Hepatic stellate cell (primary cell): ENCODE data around the gene PTGR1.

Experiments used
- DNase-seq: peaks from one replicate; pipeline ENCODE4 v3.0.0; 2011; ENCODE audit warnings: low spot score

PTGR1 gene

GRCh38 chr9:111533099-111533790 is 66.2 kb downstream of the PTGR1 start:
- DNase-seq = no peak

GRCh38 chr9:111531716-111532115 is 67.7 kb downstream of the PTGR1 start:
- DNase-seq = no peak

GRCh38 chr9:111529787-111530186 is 69.7 kb downstream of the PTGR1 start:
- DNase-seq = no peak

- no peak for DNase-seq
Measured at GRCh38 chr9:111527347-111527746, 72.1 kb downstream of the PTGR1 start.

- peak; percentile 79 for DNase-seq
Measured at GRCh38 chr9:111525056-111525977, 74.1 kb downstream of the PTGR1 start, which contains the start of gene ZNF483. Gene ZNF483, plus strand, starts transcription at chr9:111525179. Its CDS starts 2,217 bp downstream, at chr9:111527396.

- DNase-seq = no peak
Measured at GRCh38 chr9:111524731-111525055, 74.8 kb downstream of the PTGR1 start.

- no peak for DNase-seq
Measured at GRCh38 chr9:111516061-111516465, 83.4 kb downstream of the PTGR1 start.

- DNase-seq = no peak
Measured at GRCh38 chr9:111514967-111515366, 84.5 kb downstream of the PTGR1 start.
